ENCODE results near the gene SCNN1G. TPM values are rescaled to one million over a fixed set of nuclear protein-coding genes. Genes with fewer than 3 reads are reported as not detected.
A peak's percentile ranks its signal among the peaks of the same experiment; 100 is the strongest.

Gene SCNN1G
- total RNA-seq, 1 experiment from 2014 or later = not detected

DNA sequence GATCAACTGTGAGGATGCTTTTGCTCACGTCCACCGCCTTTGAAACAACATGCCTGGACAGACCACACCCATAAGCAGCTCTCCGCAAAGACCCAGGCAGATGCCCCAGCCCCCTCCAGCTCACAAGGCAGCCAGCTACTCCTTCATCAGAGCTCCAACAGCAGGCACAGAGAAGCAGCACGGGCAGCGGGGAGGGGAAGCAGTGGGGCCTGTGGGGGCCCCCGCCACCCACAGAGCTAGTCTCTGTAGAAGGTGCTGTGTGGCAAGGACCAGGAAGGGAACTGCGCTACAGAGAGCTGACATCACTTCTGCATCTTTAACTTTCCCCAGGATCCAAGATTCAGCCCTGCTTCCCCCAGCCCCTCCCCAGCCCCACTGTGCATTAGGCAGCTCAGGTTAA lies 10.0 kb upstream of the SCNN1G start:
- no peak for DNase-seq
- Histone ChIP-seq H3K4me3 (no peak overlapping the region), H3K27me3 (no peaks in the 10 kb centered on the region), H3K9me3 (replicated peaks) (peaks cover 5% of the 10 kb centered on the region), H3K36me3 (no peaks in the 10 kb centered on the region), H3K27ac (no peak overlapping the region), H3K4me1 (no peaks in the 10 kb centered on the region)

DNA sequence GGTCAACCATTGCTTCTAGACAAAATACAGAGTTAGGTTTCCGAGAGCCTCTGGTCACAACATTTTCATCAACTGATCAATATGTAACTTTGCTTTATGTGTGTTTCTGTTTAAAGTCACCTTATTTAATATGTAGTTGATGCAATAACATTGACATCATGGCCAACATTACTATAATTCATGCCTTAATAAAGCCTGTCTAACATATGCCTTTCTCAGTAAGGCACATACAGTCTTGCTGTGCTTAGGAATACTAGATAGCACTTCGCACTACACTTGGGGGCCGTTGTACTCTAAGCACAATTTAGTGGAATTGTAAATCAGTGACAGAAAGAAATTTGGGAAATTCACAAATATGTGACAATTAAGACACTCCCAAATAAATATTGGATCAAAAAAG lies 9.6 kb upstream of the SCNN1G start:
- Histone ChIP-seq H3K27ac (no peak overlapping the region), H3K4me1 (no peaks in the 10 kb centered on the region), H3K4me3 (no peak overlapping the region), H3K36me3 (no peaks in the 10 kb centered on the region), H3K9me3 (replicated peaks) (peaks cover 5% of the 10 kb centered on the region), H3K27me3 (no peaks in the 10 kb centered on the region)
- no peak for DNase-seq

DNA sequence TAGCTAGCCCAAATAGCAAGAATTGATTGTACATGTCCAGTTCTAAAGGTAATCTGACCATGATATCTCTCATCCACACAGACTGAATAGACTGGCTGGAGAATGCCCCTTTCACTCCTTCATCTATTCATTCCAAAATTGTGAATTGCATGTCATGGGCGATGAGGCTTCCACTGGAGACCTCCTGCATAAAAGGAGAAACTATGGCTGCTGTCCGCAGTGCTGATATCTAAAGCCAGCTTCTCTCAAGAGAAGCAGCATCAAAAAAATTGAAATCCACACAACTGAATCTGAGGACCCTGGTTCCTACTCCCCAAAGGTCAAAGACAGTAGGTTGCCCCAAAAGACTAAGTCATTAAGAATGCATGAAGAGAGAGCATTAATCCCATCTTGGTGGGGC lies 7.9 kb upstream of the SCNN1G start:
- DNase-seq = peak in 1 of 2 experiments; percentile 26
- Histone ChIP-seq H3K36me3 (no peaks in the 10 kb centered on the region), H3K9me3 (replicated peaks) (peaks cover 5% of the 10 kb centered on the region), H3K27ac (no peak overlapping the region), H3K4me3 (no peak overlapping the region), H3K27me3 (no peaks in the 10 kb centered on the region), H3K4me1 (no peaks in the 10 kb centered on the region)

DNA sequence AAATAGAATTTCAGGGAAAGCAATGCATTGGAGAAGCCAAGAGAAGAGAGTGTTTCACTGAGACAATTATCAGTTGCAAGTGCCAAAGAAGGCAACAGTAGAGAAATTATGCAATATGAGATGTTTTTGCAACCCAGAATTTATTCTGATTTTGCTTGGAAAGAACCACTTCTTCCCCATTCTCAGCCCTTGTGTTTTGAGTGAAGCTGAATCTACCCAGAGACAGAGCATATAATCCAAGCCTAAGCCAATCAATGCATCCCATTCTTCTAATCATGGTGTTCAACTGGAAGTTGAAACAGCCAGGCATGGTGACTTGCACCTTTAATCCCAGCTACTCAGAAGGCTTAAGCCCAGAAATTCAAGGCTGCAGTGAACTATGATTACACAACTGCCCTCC lies 6.9 kb upstream of the SCNN1G start:
- Histone ChIP-seq H3K27ac (no peak overlapping the region), H3K9me3 (replicated peaks) (peaks cover 5% of the 10 kb centered on the region), H3K36me3 (no peaks in the 10 kb centered on the region), H3K4me1 (no peaks in the 10 kb centered on the region), H3K27me3 (no peaks in the 10 kb centered on the region), H3K4me3 (no peak overlapping the region)
- no peak for DNase-seq

DNA sequence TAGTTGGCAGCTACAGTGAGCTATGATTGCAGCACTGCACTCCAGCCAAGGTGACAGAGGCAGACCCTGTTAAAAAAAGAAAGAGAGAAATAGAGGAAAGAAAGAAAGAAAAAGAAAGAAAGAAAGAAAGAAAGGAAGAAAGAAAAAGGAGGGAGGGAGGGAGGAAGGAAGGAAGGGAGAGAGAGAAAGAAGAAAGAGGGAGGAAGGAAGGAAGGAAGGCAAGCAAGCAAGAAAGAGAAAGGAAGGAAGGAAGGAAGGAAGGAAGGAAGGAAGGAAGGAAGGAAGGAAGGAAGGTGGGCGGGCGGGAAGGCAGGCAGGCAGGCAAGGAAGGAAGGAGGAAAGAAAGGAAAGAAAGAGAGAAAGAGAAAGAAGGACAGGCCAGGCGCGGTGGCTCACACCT lies 1.0 kb upstream of the SCNN1G start:
- no peaks in the 10 kb centered on the region for H3K9me3 ChIP-seq (replicated peaks)
- H3K4me3 ChIP-seq = no peak overlapping the region
- no peak for DNase-seq
- no peaks in the 10 kb centered on the region for H3K4me1 ChIP-seq
- H3K27ac ChIP-seq = no peak overlapping the region
- no peaks in the 10 kb centered on the region for H3K36me3 ChIP-seq
- no peaks in the 10 kb centered on the region for H3K27me3 ChIP-seq

DNA sequence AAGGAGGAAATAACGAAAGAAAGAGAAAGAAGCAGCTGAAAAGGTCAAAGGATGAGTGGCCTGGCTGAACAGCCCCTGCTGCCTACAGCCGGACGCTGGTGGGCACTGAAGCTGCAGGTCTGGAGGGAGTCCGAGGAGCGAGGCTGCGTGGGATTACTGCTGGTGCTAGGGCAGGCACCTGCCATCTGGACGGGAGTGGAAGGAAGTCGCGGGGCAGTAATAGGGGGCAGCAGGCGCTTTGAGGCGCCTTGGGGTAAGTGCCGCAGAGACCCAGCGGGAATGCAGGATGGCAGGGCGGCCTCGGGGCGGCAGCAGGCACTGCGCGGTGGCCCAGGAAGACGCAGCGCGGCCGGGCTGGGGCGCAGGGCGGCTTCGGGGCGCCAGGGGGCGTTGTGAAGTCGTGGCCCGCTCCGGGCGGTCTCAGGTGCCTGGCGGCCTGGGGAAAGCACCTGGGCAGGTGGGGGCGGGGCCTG lies 303 bp upstream of the SCNN1G start:
- Histone ChIP-seq H3K4me3 (no peak overlapping the region), H3K27ac (no peak overlapping the region), H3K36me3 (no peaks in the 10 kb centered on the region), H3K4me1 (no peaks in the 10 kb centered on the region), H3K9me3 (replicated peaks) (no peaks in the 10 kb centered on the region), H3K27me3 (no peaks in the 10 kb centered on the region)
- no peak for DNase-seq

DNA sequence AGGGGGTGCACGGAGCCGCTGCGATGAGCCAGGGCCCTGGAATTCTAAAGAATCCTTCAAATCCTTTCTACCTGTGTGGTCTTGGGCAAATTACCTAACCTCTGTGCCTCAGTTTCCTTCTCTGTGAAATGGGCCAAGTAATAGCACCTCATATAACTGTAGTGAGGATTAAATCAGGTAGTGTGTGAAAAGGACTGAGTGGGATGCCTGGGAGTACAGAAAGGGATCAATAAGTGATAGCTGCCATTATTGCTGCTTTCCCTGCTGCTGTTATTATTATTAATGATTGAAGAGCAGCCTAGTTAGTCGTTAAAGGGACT lies 958 bp downstream of the SCNN1G start:
- no peaks in the 10 kb centered on the region for H3K4me1 ChIP-seq
- no peak for DNase-seq

DNA sequence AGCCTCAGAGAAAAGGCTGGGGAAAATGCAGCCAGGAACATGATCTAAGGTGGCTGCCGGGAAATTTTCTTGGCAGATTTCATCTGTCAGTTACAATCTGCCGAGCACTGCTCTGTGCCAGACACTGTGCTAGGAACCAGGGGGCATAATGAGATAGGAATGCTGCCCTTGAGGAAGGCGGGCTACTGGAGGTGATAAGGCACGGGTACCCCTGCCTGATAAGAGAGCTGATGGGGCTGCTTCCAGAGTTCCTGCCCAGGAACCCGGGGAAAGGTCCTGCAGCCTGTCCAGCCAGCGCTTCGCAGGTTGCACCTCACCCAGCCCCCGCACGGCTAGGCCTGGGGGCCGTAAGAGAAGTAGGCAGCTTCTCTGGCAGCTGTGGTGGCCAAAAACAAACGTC lies 3.1 kb downstream of the SCNN1G start:
- no peaks in the 10 kb centered on the region for H3K36me3 ChIP-seq
- no peak for DNase-seq
- H3K27me3 ChIP-seq = no peaks in the 10 kb centered on the region
- H3K27ac ChIP-seq = no peak overlapping the region
- H3K9me3 ChIP-seq (replicated peaks) = no peaks in the 10 kb centered on the region
- no peak overlapping the region for H3K4me3 ChIP-seq
- H3K4me1 ChIP-seq = no peaks in the 10 kb centered on the region

More for the DNA sequence above, 958 bp downstream of the SCNN1G start:
- no peaks in the 10 kb centered on the region for H3K27me3 ChIP-seq
- no peak overlapping the region for H3K27ac ChIP-seq
- H3K36me3 ChIP-seq = no peaks in the 10 kb centered on the region
- H3K4me3 ChIP-seq = no peak overlapping the region
- H3K9me3 ChIP-seq (replicated peaks) = no peaks in the 10 kb centered on the region

DNA sequence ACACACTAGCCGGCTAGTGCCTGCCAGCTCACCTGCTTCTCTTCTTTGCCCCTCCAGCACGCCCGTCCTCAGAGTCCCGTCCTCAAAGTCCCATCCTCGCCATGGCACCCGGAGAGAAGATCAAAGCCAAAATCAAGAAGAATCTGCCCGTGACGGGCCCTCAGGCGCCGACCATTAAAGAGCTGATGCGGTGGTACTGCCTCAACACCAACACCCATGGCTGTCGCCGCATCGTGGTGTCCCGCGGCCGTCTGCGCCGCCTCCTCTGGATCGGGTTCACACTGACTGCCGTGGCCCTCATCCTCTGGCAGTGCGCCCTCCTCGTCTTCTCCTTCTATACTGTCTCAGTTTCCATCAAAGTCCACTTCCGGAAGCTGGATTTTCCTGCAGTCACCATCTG lies 3.6 kb downstream of the SCNN1G start:
- H3K27me3 ChIP-seq = no peaks in the 10 kb centered on the region
- H3K4me1 ChIP-seq = no peaks in the 10 kb centered on the region
- no peaks in the 10 kb centered on the region for H3K36me3 ChIP-seq
- DNase-seq = no peak
- no peaks in the 10 kb centered on the region for H3K9me3 ChIP-seq (replicated peaks)
- no peak overlapping the region for H3K27ac ChIP-seq
- no peak overlapping the region for H3K4me3 ChIP-seq

DNA sequence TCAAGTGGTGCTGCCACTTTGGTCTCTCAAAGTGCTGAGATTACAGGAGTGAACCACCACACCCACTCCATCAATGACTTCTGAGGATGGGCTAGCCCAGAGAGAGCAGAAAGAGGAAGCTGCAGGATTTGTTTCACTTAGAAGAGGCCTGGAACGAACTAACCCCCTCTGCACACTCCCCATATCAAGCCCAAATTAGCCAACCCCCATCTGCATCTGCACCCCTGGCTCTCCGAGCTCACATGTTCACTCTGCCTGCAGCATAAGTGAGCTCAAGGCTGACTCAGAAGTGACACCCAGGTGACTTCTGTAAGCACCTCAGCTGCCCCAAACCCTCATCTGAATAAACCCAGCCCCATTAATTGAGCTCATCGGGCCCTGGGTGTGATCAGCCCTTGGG lies 4.8 kb downstream of the SCNN1G start:
- no peak for DNase-seq
- Histone ChIP-seq H3K4me3 (no peak overlapping the region), H3K36me3 (no peaks in the 10 kb centered on the region), H3K27ac (no peak overlapping the region), H3K27me3 (no peaks in the 10 kb centered on the region), H3K9me3 (replicated peaks) (no peaks in the 10 kb centered on the region), H3K4me1 (no peaks in the 10 kb centered on the region)

DNA sequence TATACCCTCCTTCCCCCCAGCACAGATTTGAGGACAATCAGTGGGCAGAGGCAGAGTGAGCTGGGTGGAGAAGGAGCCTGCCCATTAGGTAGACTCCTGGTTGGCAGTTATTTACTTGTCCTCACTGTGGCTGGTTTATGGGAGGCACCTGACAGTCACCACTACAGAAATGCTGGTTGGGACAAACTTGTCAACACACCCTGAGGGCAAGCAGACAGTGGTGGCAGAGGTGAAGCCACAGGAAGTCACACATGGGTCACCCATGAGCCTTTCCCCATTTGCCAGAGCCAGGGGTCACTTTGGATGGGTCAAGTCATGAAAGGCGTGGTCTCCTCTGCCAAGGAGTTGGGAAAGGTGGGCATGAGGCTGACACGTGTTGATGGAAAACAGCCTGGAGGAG lies 6.4 kb downstream of the SCNN1G start:
- H3K4me3 ChIP-seq = no peak overlapping the region
- H3K9me3 ChIP-seq (replicated peaks) = no peaks in the 10 kb centered on the region
- H3K4me1 ChIP-seq = no peaks in the 10 kb centered on the region
- H3K27ac ChIP-seq = no peak overlapping the region
- H3K36me3 ChIP-seq = no peaks in the 10 kb centered on the region
- DNase-seq = no peak
- H3K27me3 ChIP-seq = no peaks in the 10 kb centered on the region

DNA sequence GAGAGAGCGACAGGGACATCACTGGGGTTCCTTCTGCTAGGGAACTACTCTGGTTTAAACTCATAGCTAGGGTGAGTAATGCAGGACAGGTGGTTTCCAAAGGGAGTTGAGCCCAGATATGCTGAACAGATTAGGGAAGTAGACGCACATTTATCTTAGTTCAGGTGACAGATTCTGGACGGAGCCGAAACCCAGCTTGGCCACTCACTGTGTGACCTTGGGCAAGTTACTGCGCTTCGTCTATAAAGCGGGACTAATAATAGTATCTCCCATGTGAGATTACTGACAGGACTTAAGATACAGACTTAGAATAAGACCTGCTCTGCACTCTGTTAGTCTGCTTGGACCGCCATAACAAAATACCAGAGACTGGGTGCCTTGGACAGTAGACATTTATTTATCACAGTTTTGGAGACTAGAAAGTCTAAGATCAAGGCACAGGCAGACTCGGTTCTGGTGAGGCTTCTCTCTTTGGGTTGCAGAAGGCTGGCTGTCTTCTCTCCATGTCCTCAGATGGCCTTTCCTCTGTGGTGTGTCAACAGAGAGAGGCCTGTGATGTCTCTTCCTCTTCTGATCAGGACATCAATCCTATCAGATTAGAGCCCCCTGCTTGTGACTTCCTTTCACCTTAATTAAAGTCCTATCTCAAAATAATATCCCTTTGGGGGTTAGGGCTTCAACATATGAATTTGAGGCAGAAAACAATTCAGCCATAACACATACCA lies 12.1 kb downstream of the SCNN1G start:
- Histone ChIP-seq H3K27ac (no peak overlapping the region), H3K4me3 (no peak overlapping the region), H3K36me3 (no peaks in the 10 kb centered on the region), H3K9me3 (replicated peaks) (no peaks in the 10 kb centered on the region), H3K4me1 (no peaks in the 10 kb centered on the region), H3K27me3 (no peaks in the 10 kb centered on the region)
- no peak for DNase-seq

DNA sequence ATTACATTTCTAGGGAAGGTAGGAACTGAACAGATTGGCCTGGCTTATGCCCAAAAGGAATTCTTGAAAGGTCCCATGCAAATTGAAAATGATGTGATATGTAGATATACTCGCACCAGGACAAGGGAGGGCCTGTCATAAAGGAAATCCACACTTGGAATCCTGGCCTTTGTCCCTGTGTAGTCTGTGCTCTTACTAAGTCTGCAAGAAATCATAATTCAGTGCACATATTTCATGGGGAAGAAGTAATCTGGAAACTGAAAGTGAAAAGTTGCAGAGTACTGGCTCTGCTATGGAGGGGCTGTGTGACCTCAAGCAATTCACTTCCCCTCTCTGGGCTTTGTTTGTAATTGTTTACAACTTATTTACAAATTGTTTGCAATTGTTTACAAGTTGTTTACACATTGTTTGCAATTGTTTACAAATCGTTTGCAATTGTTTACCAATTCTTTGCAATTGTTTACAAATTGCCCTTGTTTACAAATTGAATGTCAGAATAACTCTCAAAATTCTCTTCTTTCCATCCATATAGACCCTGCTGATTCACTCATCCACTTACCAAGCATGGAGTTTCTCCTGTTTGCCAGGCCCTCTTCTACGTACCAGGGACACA lies 12.9 kb downstream of the SCNN1G start:
- Histone ChIP-seq H3K9me3 (replicated peaks) (no peaks in the 10 kb centered on the region), H3K4me3 (no peak overlapping the region), H3K27ac (no peak overlapping the region), H3K27me3 (no peaks in the 10 kb centered on the region), H3K36me3 (no peaks in the 10 kb centered on the region), H3K4me1 (no peaks in the 10 kb centered on the region)
- no peak for DNase-seq

DNA sequence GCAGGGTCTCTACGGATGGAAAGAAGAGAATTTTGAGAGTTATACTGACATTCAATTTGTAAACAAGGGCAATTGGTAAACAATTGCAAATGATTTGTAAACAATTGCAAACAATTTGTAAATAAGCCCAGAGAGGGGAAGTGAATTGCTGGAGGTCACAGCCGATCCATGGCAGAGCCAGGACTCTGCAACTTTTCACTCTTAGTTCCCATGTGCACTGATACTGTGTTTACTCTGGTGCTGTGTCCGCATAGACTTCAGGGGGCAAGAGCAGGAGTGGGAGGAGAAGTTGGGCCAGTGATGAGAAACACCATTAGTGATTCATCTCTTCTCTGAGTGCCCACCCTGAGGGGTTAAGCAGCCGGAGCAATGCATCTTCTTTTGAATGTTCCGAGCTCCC lies 14.0 kb downstream of the SCNN1G start:
- no peaks in the 10 kb centered on the region for H3K27me3 ChIP-seq
- no peak for DNase-seq
- no peaks in the 10 kb centered on the region for H3K9me3 ChIP-seq (replicated peaks)
- no peak overlapping the region for H3K4me3 ChIP-seq
- no peak overlapping the region for H3K27ac ChIP-seq
- H3K36me3 ChIP-seq = no peaks in the 10 kb centered on the region
- no peaks in the 10 kb centered on the region for H3K4me1 ChIP-seq

DNA sequence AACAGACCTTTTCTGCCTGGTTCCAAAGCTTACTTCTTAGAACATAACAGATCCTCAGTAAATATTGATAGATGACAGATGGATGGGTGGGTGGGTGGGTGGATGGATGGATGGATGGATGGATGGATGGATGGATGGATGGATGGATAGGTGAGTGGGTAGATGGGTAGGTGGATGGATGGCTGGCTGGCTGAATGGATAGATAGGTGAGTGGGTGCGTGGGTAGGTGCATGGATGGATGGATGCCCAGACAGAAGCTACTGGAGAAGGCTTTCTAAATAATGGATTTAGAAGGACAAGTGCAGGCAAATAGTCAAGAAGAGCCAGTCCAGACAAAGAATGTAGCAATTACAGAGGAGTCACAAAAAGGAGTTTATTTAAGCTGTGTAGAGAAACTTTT lies 19.6 kb downstream of the SCNN1G start:
- Histone ChIP-seq H3K36me3 (no peaks in the 10 kb centered on the region), H3K27me3 (no peaks in the 10 kb centered on the region), H3K9me3 (replicated peaks) (no peaks in the 10 kb centered on the region), H3K4me1 (no peaks in the 10 kb centered on the region), H3K27ac (no peak overlapping the region), H3K4me3 (no peak overlapping the region)
- DNase-seq = no peak

DNA sequence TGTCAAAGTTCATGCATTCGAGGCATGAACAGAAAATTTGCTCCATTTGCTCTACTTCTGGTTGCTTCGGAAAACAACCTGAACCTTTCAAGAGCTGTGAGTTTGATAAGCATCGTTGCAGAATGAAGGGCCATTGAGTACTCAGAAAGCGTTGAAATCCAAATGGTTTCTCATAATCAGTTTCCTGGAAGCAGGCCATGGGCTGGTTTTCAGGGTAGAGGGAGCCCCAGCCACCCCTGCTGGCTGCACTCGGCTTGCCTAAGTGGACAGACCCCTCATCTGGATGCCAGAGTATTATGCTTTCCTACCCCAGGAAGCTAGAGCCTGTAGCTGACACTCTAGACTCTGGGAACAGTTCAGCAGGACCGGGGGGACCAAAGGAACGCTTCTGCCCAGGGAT lies 24.4 kb downstream of the SCNN1G start:
- no peak for DNase-seq
- no peaks in the 10 kb centered on the region for H3K9me3 ChIP-seq (replicated peaks)
- H3K27me3 ChIP-seq = no peaks in the 10 kb centered on the region
- no peak overlapping the region for H3K27ac ChIP-seq
- no peak overlapping the region for H3K4me3 ChIP-seq
- no peaks in the 10 kb centered on the region for H3K4me1 ChIP-seq
- H3K36me3 ChIP-seq = no peaks in the 10 kb centered on the region
